Measurements from ENCODE around the gene COPG2.

Gene COPG2

DNA sequence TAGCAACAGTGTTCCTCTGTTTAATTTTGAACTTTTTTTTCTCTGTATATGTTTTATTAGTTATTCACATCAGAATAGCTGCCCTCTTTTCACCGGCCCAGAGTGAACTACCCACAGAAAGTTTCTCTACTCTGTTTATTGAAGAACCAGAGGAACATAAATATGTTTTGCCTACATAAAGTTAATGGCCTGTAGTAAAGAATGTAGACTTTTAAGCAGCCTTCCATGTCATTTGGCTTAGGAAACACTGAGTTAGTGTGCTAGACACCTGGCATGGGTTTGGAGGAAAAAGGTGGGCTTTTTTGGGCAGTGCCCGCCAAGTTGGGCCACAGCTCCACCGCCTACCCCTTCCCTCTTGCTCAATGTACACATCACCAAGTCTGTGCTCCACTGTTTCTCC lies 185.5 kb downstream of the COPG2 start:
- TF ChIP-seq, protein P1, sequence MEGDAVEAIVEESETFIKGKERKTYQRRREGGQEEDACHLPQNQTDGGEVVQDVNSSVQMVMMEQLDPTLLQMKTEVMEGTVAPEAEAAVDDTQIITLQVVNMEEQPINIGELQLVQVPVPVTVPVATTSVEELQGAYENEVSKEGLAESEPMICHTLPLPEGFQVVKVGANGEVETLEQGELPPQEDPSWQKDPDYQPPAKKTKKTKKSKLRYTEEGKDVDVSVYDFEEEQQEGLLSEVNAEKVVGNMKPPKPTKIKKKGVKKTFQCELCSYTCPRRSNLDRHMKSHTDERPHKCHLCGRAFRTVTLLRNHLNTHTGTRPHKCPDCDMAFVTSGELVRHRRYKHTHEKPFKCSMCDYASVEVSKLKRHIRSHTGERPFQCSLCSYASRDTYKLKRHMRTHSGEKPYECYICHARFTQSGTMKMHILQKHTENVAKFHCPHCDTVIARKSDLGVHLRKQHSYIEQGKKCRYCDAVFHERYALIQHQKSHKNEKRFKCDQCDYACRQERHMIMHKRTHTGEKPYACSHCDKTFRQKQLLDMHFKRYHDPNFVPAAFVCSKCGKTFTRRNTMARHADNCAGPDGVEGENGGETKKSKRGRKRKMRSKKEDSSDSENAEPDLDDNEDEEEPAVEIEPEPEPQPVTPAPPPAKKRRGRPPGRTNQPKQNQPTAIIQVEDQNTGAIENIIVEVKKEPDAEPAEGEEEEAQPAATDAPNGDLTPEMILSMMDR (IDR thresholded peaks at IDR 0.05; ENCODE audit: low read depth, low read length): no peak
- TF ChIP-seq EZH2phosphoT487 (IDR thresholded peaks at IDR 0.05; ENCODE audit: low read depth): no peak
- H2AFZ ChIP-seq (ENCODE audit: low read depth, low read length): no peak overlapping the region
- no peak overlapping the region for H3K4me3 ChIP-seq (ENCODE audit: low read length)
- H3K9me3 ChIP-seq (ENCODE audit: insufficient read depth, low read length): no peaks in the 10 kb centered on the region
- H4K20me1 ChIP-seq (ENCODE audit: insufficient read depth, low read length): no peaks in the 10 kb centered on the region
- H3K4me1 ChIP-seq (ENCODE audit: low read length): peaks cover 11% of the 10 kb centered on the region
- H3K27ac ChIP-seq (ENCODE audit: low read length): no peak overlapping the region
- no peak overlapping the region for H3K9ac ChIP-seq (ENCODE audit: low read length)
- no peak overlapping the region for H3K4me2 ChIP-seq (ENCODE audit: low read length)
- 0 out of 2 replicates have a peak, but pooled peaks cover 4% of the 10 kb centered on the region for H3K27me3 ChIP-seq (ENCODE audit: low read depth, low read length)
- no peaks in the 10 kb centered on the region for H3K36me3 ChIP-seq (replicated peaks; ENCODE audit: low read depth, low read length)
- H3K79me2 ChIP-seq (ENCODE audit: low read length): 0 out of 2 replicates have a peak, but pooled peaks cover 7% of the 10 kb centered on the region

DNA sequence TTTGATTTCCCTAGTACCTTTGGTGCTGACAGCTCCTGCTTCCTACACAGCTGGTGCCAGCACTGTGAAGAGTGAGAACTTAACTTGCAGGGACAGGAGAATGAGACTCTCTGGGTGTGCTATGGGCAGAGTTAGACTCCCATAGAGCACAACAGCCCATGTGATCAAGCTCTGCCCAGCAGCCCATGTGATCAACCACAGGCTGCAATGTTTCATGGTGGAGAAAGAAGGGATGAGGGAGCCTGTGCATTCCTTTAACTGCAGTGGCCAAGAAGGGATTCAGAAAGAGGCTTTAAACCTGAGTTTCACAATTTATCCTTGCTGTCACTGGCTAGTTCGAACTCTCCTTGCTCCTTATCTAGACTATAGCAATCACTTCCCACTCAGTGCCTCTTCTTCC lies 186.7 kb downstream of the COPG2 start:
- Histone ChIP-seq H3K79me2 (ENCODE audit: low read length) (0 out of 2 replicates have a peak, but pooled peaks cover 4% of the 10 kb centered on the region), H3K27ac (ENCODE audit: low read length) (no peak overlapping the region), H2AFZ (ENCODE audit: low read depth, low read length) (no peak overlapping the region)

DNA sequence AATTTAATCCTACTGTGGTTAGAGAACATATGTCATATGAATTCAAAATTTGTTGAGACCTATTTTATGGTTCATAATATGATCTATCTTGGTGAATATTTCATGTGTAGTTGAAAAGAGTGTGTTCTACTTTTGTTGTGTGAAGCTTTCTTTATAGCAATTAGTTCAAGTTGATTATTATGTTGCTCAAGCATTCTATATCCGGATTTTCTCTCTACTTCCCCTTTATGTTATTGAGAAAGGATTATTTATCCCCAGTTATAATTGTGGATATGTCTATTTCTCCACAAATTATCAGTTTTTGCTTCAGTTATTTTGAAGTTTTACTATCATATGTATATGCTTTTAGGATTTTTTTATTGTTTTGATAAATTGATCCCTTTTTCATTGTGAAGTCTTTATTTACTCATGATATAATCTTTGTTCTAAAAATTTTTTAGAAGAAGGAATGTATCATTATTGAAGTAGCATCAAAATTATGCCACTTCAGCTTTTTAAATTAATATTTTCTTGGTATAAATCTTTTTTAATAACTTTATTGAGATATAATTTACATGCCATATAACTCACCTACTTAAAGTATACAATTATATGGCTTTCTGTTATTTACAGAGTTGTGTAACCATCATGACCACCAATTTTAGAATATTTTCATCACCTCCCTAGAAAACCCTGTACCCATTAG lies 188.7 kb downstream of the COPG2 start:
- Histone ChIP-seq H3K9me3 (ENCODE audit: insufficient read depth, low read length) (no peaks in the 10 kb centered on the region), H3K36me3 (replicated peaks; ENCODE audit: low read depth, low read length) (no peaks in the 10 kb centered on the region), H3K79me2 (ENCODE audit: low read length) (no peaks in the 10 kb centered on the region), H3K27me3 (ENCODE audit: low read depth, low read length) (no peaks in the 10 kb centered on the region), H4K20me1 (ENCODE audit: insufficient read depth, low read length) (no peaks in the 10 kb centered on the region), H3K4me2 (ENCODE audit: low read length) (no peak overlapping the region), H3K9ac (ENCODE audit: low read length) (no peak overlapping the region), H2AFZ (ENCODE audit: low read depth, low read length) (no peak overlapping the region), H3K27ac (ENCODE audit: low read length) (no peak overlapping the region), H3K4me1 (ENCODE audit: low read length) (no peaks in the 10 kb centered on the region), H3K4me3 (ENCODE audit: low read length) (no peak overlapping the region)
- TF ChIP-seq EZH2phosphoT487 (IDR thresholded peaks at IDR 0.05; ENCODE audit: low read depth): no peak
- TF ChIP-seq, protein P1 (IDR thresholded peaks at IDR 0.05; ENCODE audit: low read depth, low read length): no peak

More for the DNA sequence above, 186.7 kb downstream of the COPG2 start:
- Histone ChIP-seq H4K20me1 (ENCODE audit: insufficient read depth, low read length) (no peaks in the 10 kb centered on the region), H3K36me3 (replicated peaks; ENCODE audit: low read depth, low read length) (no peaks in the 10 kb centered on the region), H3K9ac (ENCODE audit: low read length) (no peak overlapping the region), H3K4me1 (ENCODE audit: low read length) (peaks cover 6% of the 10 kb centered on the region), H3K9me3 (ENCODE audit: insufficient read depth, low read length) (no peaks in the 10 kb centered on the region), H3K4me2 (ENCODE audit: low read length) (no peak overlapping the region), H3K4me3 (ENCODE audit: low read length) (no peak overlapping the region), H3K27me3 (ENCODE audit: low read depth, low read length) (0 out of 2 replicates have a peak, but pooled peaks cover 4% of the 10 kb centered on the region)
- TF ChIP-seq, protein P1 (IDR thresholded peaks at IDR 0.05; ENCODE audit: low read depth, low read length): no peak
- no peak for TF ChIP-seq EZH2phosphoT487 (IDR thresholded peaks at IDR 0.05; ENCODE audit: low read depth)

DNA sequence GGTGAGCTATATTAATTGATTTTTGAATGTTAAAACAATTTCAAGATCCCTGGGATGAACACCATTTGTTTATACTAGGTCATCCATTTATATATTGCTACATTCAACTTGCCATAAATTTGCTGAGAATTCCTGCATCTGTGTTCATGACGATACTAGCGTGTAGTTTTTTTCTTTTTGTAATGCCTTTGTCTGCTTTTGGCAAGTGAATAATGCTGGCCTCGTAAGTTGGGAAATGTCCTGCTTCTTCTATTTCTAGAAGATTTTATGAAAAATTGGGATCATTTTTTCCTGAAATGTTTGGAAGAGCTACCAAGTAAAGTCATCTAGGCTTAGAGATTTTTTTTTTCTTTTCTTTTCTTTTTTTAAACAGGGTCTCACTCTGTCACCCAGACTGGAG lies 189.6 kb downstream of the COPG2 start:
- Histone ChIP-seq H3K4me2 (ENCODE audit: low read length) (no peak overlapping the region), H3K36me3 (replicated peaks; ENCODE audit: low read depth, low read length) (no peaks in the 10 kb centered on the region), H2AFZ (ENCODE audit: low read depth, low read length) (no peak overlapping the region), H3K27me3 (ENCODE audit: low read depth, low read length) (no peaks in the 10 kb centered on the region), H4K20me1 (ENCODE audit: insufficient read depth, low read length) (no peaks in the 10 kb centered on the region), H3K4me1 (ENCODE audit: low read length) (no peaks in the 10 kb centered on the region), H3K4me3 (ENCODE audit: low read length) (no peak overlapping the region), H3K9me3 (ENCODE audit: insufficient read depth, low read length) (no peaks in the 10 kb centered on the region), H3K79me2 (ENCODE audit: low read length) (no peaks in the 10 kb centered on the region), H3K27ac (ENCODE audit: low read length) (no peak overlapping the region), H3K9ac (ENCODE audit: low read length) (no peak overlapping the region)
- TF ChIP-seq, protein P1 (IDR thresholded peaks at IDR 0.05; ENCODE audit: low read depth, low read length): no peak
- no peak for TF ChIP-seq EZH2phosphoT487 (IDR thresholded peaks at IDR 0.05; ENCODE audit: low read depth)
